OCI-LY3 (cell line): ENCODE measurements around the gene HNRNPUL1.

Experiments used
- H2AFZ ChIP-seq: fragments of 200-600, 300-600 bp; shearing (Covaris generic); 2 replicates; pipeline ENCODE4 v1.6.0; 2014; ENCODE audit warnings: antibody characterized with exemption, low read depth, low read length
- H3K27ac ChIP-seq: fragments of 200-600, 300-600 bp; sonication (generic); 2 replicates; pipeline ENCODE4 v1.5.1; 2014; ENCODE audit warnings: mild to moderate bottlenecking, low read length, moderate library complexity, mixed read lengths
- H3K27me3 ChIP-seq: fragments of 200-600, 300-600 bp; sonication (generic); 2 replicates; pipeline ENCODE4 v1.6.1; 2014; ENCODE audit warnings: low read depth, low read length, mixed read lengths
- H3K36me3 ChIP-seq: fragments of 200-600, 300-600 bp; sonication (generic); replicated peaks from 2 replicates; pipeline ENCODE3; 2014; ENCODE audit warnings: low read depth, low read length, mixed read lengths
- H3K4me1 ChIP-seq: fragments of 300-600, 200-600 bp; sonication (generic); 2 replicates; pipeline ENCODE4 v1.6.1; 2014; ENCODE audit warnings: low read length, mixed read lengths
- H3K4me2 ChIP-seq: fragments of 200-600, 300-600 bp; sonication (generic); 2 replicates; pipeline ENCODE4 v1.6.1; 2014; ENCODE audit warnings: low read length, mixed read lengths
- H3K4me3 ChIP-seq: fragments of 300-600, 200-600 bp; sonication (generic); 2 replicates; pipeline ENCODE4 v1.5.1; 2014; ENCODE audit warnings: antibody characterized with exemption, mild to moderate bottlenecking, low read length, moderate library complexity
- H3K79me2 ChIP-seq: fragments of 300-600, 200-600 bp; shearing (Covaris generic); 2 replicates; pipeline ENCODE4 v1.6.1; 2014; ENCODE audit warnings: mild to moderate bottlenecking, low read length, mixed read lengths
- H3K9ac ChIP-seq: fragments of 300-600, 200-600 bp; shearing (Covaris generic); 2 replicates; pipeline ENCODE4 v1.6.0; 2014; ENCODE audit warnings: mild to moderate bottlenecking, low read length, moderate library complexity
- H3K9me3 ChIP-seq: fragments of 200-600, 300-600 bp; shearing (Covaris generic); 2 replicates; pipeline ENCODE4 v1.6.1; 2014; ENCODE audit warnings: low read length, mixed read lengths; ENCODE audit not compliant: insufficient read depth
- H4K20me1 ChIP-seq: fragments of 200-600, 300-600 bp; sonication (generic); 2 replicates; pipeline ENCODE4 v1.6.1; 2016; ENCODE audit warnings: low read length, mixed read lengths; ENCODE audit not compliant: insufficient read depth
- CTCF ChIP-seq: fragments of 200-600, 300-600 bp; sonication (generic); IDR thresholded peaks from 2 replicates; pipeline ENCODE4 v1.5.1; 2014; ENCODE audit warnings: antibody characterized with exemption, low read length, low read depth
- EZH2phosphoT487 ChIP-seq: fragments of 200-600 bp; shearing (Covaris generic); IDR thresholded peaks from 2 replicates; pipeline ENCODE4 v1.6.1; 2018; ENCODE audit warnings: antibody characterized with exemption, mixed run types, low read depth

The HNRNPUL1 gene

GRCh38 chr19:41352609-41353465 lies 88.7 kb downstream of the HNRNPUL1 start:
- Histone ChIP-seq H3K27ac (peak overlapping the region; percentile 72), H3K4me3 (peak overlapping the region; percentile 92), H2AFZ (no peak overlapping the region), H4K20me1 (peaks cover 30% of the 10 kb centered on the region), H3K27me3 (no peaks in the 10 kb centered on the region), H3K4me2 (peak overlapping the region; percentile 69), H3K9me3 (no peaks in the 10 kb centered on the region), H3K79me2 (peaks cover 56% of the 10 kb centered on the region), H3K9ac (peak overlapping the region; percentile 98), H3K36me3 (peaks cover 25% of the 10 kb centered on the region), H3K4me1 (peaks cover 21% of the 10 kb centered on the region)
- TF ChIP-seq EZH2phosphoT487 (no peak), CTCF (peak; percentile 78)

DNA sequence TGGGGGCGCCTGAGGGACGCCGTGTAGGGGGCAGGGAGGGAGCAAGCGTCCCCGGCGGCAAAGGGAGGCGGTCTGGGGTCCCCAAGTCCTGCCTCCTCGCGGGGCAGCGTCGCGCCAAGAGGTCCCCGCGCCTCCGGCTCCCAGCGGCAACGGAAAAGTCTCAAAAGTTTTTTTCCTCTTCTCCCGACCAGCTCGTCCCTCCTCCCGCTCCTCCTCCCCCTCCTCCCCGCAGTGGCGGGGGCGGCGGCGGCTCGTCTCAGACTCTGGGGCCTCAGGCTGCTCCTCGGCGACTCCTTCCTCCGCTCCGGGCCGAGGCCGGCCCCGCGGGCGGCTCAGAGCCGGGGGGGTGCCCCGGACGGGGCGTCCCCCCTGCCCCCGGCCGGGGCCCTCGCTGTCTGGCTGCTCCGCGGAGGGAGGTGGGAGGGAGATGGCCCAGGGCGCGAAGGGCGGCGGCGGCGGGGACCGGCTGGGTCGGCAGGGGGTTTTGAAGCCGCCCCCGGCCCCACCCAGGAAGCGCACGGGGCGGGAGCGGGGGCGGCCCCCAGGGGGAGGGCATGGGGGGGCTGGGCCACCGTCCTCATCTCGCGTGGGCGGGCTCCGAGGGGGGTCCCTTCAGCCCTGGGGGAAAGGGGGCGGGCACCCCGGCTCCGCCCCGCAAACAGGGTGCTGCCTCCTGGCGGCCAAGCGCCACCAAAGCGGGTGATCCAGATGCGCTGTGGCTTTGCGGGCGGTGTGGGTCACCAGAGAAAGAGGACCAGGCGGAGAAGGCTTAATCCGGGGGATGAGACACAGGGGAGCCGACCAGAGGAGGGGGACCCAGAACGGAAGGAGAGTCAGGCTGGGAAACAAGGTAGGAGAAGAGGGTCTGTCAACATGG lies 89.5 kb downstream of the HNRNPUL1 start, which contains the start of gene TGFB1:
TGFB1 (minus strand) TSS at position 457 of the 877 bp plus-strand sequence. CDS start 878 bp downstream, outside the sequence.
- peak within 1 kb of the TSS; percentile 72 for H3K27ac ChIP-seq
- no peak within 1 kb of the TSS for H2AFZ ChIP-seq
- H3K27me3 ChIP-seq: no peaks in the 10 kb centered on the region
- H3K79me2 ChIP-seq: peaks cover 50% of the 10 kb centered on the region
- peak within 1 kb of the TSS; percentile 69 for H3K4me2 ChIP-seq
- peaks cover 22% of the 10 kb centered on the region for H3K36me3 ChIP-seq
- TF ChIP-seq EZH2phosphoT487 (no peak), CTCF (peak; percentile 89)
- peaks cover 25% of the 10 kb centered on the region for H4K20me1 ChIP-seq
- H3K4me3 ChIP-seq: peak within 1 kb of the TSS; percentile 92
- H3K9me3 ChIP-seq: no peaks in the 10 kb centered on the region
- H3K9ac ChIP-seq: peak within 1 kb of the TSS; percentile 98
- peaks cover 21% of the 10 kb centered on the region for H3K4me1 ChIP-seq

GRCh38 chr19:41354343-41354953 lies 90.3 kb downstream of the HNRNPUL1 start:
- Histone ChIP-seq H3K4me3 (peak overlapping the region; percentile 92), H3K79me2 (peaks cover 42% of the 10 kb centered on the region), H3K4me1 (peaks cover 18% of the 10 kb centered on the region), H3K4me2 (peak overlapping the region; percentile 55), H3K27me3 (no peaks in the 10 kb centered on the region), H2AFZ (no peak overlapping the region), H3K9me3 (no peaks in the 10 kb centered on the region), H4K20me1 (peaks cover 18% of the 10 kb centered on the region), H3K27ac (no peak overlapping the region), H3K36me3 (peaks cover 14% of the 10 kb centered on the region), H3K9ac (peak overlapping the region; percentile 98; the same call in 1 of the 2 replicates)
- TF ChIP-seq CTCF: no peak
- TF ChIP-seq EZH2phosphoT487: no peak
